ENCODE results near the gene WIPI1. TPM values are rescaled to one million over a fixed set of nuclear protein-coding genes. Genes with fewer than 3 reads are reported as not detected.
"Not testable (repeated sequence)": the region's sequence is repeated elsewhere in the genome, so short reads cannot be mapped to it uniquely, and the experiment has no call there.

WIPI1 gene
- total RNA-seq, 1 experiment from 2014 or later: 32.8 TPM

- no peak for DNase-seq (ENCODE audit: low spot score)
Measured at GRCh38 chr17:68385490-68386215, 71.6 kb downstream of the WIPI1 start.

- no peak for DNase-seq (ENCODE audit: low spot score)
Measured at GRCh38 chr17:68384941-68385340, 72.4 kb downstream of the WIPI1 start.

GRCh38 chr17:68384471-68384870 lies 72.8 kb downstream of the WIPI1 start:
- no peak for DNase-seq (ENCODE audit: low spot score)

GRCh38 chr17:68383443-68384321 lies 73.6 kb downstream of the WIPI1 start:
- peak; percentile 84 for DNase-seq (ENCODE audit: low spot score)

- no peak for DNase-seq (ENCODE audit: low spot score)
Measured at GRCh38 chr17:68383120-68383442, 74.2 kb downstream of the WIPI1 start.

- peak; percentile 10 for DNase-seq (ENCODE audit: low spot score)
Measured at GRCh38 chr17:68382582-68383085, 74.7 kb downstream of the WIPI1 start.

- peak; percentile 80 for DNase-seq (ENCODE audit: low spot score)
Measured at GRCh38 chr17:68381076-68381900, 76.0 kb downstream of the WIPI1 start.

GRCh38 chr17:68379692-68380677 lies 77.3 kb downstream of the WIPI1 start:
- no peak for DNase-seq (ENCODE audit: low spot score)

GRCh38 chr17:68379177-68379510 lies 78.2 kb downstream of the WIPI1 start:
- no peak for DNase-seq (ENCODE audit: low spot score)

- DNase-seq (ENCODE audit: low spot score): peak; percentile 55
Measured at GRCh38 chr17:68378268-68379176, 78.8 kb downstream of the WIPI1 start.

GRCh38 chr17:68377771-68378267 lies 79.5 kb downstream of the WIPI1 start:
- DNase-seq (ENCODE audit: low spot score): no peak

GRCh38 chr17:68376178-68376577 lies 81.1 kb downstream of the WIPI1 start:
- DNase-seq (ENCODE audit: low spot score): not testable (repeated sequence)

- no peak for DNase-seq (ENCODE audit: low spot score)
Measured at GRCh38 chr17:68375566-68375965, 81.7 kb downstream of the WIPI1 start.

Other genes with a start within 250 kb of the WIPI1 start
- gene AMZ2, start 209.5 kb downstream of the WIPI1 start, total RNA-seq (2014; rRNA removed; shearing (Covaris generic)): 165 and 202 TPM in 2 replicates
- 0.48 and 5.3 TPM in 2 replicates for gene SLC16A6, start 166.4 kb downstream of the WIPI1 start, total RNA-seq (2014; rRNA removed; shearing (Covaris generic))
- gene ARSG, start 166.0 kb downstream of the WIPI1 start, total RNA-seq (2014; rRNA removed; shearing (Covaris generic)): 0.77 and 5.6 TPM in 2 replicates
- gene PRKAR1A, start 54.9 kb upstream of the WIPI1 start, total RNA-seq (2014; rRNA removed; shearing (Covaris generic)): 253 and 301 TPM in 2 replicates
- gene FAM20A, start 143.9 kb upstream of the WIPI1 start, total RNA-seq (2014; rRNA removed; shearing (Covaris generic)): not detected in 2 replicates